GM12878 (cell line): ENCODE results near the gene WWOX. TPM values are rescaled to one million over a fixed set of nuclear protein-coding genes. Genes with fewer than 3 reads are reported as not detected.

Experiments
- ATAC-seq: fragments of 200-7000 bp; cut with Tn5 transposase; 3 replicates; pipeline ENCODE4 v1.9.1; 2020; ENCODE audit warnings: mild to moderate bottlenecking, moderate library complexity
- BruUV-seq: library from RNA; stranded (reverse); fragments of 400-500 nt; replicated peaks from 2 replicates; lab custom pipeline; 2021; lab: Mats Ljungman, UMichigan
- CTCF ChIA-PET: fragments of 300-600 bp; sonication (Branson Sonifier 250); formaldehyde crosslinking; extraction: SDS; loops from one replicate; lab custom pipeline; 2021; ENCODE audit warnings: inconsistent platforms; lab: Yijun Ruan, JAX
- POLR2A ChIA-PET: fragments of 350-600 bp; formaldehyde crosslinking; extraction: SDS; loops from one replicate; lab custom pipeline; 2021; ENCODE audit warnings: inconsistent platforms; lab: Charles Lee
- RAD21 ChIA-PET: fragments of 300-600 bp; sonication (Branson Sonifier 250); formaldehyde crosslinking; loops from one replicate; lab custom pipeline; 2023; ENCODE audit warnings: antibody characterized with exemption; ENCODE audit not compliant: unreplicated experiment; lab: Charles Lee
- SMC1A ChIA-PET: fragments of 300-600 bp; sonication (Branson Sonifier 250); formaldehyde crosslinking; loops from one replicate; lab custom pipeline; 2023; ENCODE audit not compliant: unreplicated experiment, uncharacterized antibody; lab: Charles Lee
- DNase-seq: peaks from one replicate; pipeline ENCODE4 v3.0.0-alpha.2; 2011; ENCODE audit warnings: low read depth, low spot score
- FAIRE-seq: peaks from 3 replicates; lab custom pipeline; 2011; peaks lifted over from hg19 to GRCh38; lab: Jason Lieb, UNC
- H2AFZ ChIP-seq: 2 replicates; pipeline ENCODE4 v1.6.0; 2011; ENCODE audit warnings: low read depth, low read length, control low read depth; ENCODE audit not compliant: control insufficient read depth
- H3K27ac ChIP-seq: 2 replicates; pipeline ENCODE4 v1.5.1; 2011; ENCODE audit warnings: control low read depth; ENCODE audit not compliant: control insufficient read depth, insufficient read depth
- H3K27me3 ChIP-seq, 2 experiments: replicated peaks in 1 of 2; 2 replicates each; pipeline versions ENCODE4 v1.6.0 to v1.6.1; 2011; ENCODE audit warnings: low read length in 1 of 2; ENCODE audit not compliant: control insufficient read depth in 2 of 2, insufficient read depth in 2 of 2
- H3K36me3 ChIP-seq, 2 experiments: 2 replicates each; pipeline ENCODE4 v1.5.1; 2011; ENCODE audit warnings: low read length in 1 of 2; ENCODE audit not compliant: control insufficient read depth in 2 of 2, insufficient read depth in 2 of 2
- H3K4me1 ChIP-seq: 2 replicates; pipeline ENCODE4 v1.6.1; 2011; ENCODE audit warnings: mild to moderate bottlenecking, low read length, moderate library complexity, mixed read lengths; ENCODE audit not compliant: control insufficient read depth, insufficient read depth
- H3K4me2 ChIP-seq: 2 replicates; pipeline ENCODE4 v1.6.0; 2011; ENCODE audit warnings: control low read depth; ENCODE audit not compliant: control insufficient read depth, insufficient read depth
- H3K4me3 ChIP-seq: fragments of 200-600 bp; sonication (generic); 2 replicates; pipeline ENCODE4 v1.5.1; 2016
- H3K79me2 ChIP-seq: 2 replicates; pipeline ENCODE4 v1.6.0; 2011; ENCODE audit warnings: low read length; ENCODE audit not compliant: control insufficient read depth, insufficient read depth
- H3K9ac ChIP-seq: 2 replicates; pipeline ENCODE4 v1.8.0; 2011; ENCODE audit warnings: low read length, control low read depth, mixed read lengths; ENCODE audit not compliant: control insufficient read depth, insufficient read depth
- H3K9me3 ChIP-seq: replicated peaks from 3 replicates; pipeline ENCODE4 v1.5.1; 2011; ENCODE audit warnings: mild to moderate bottlenecking, low read length; ENCODE audit not compliant: control insufficient read depth, insufficient read depth
- H4K20me1 ChIP-seq: 2 replicates; pipeline ENCODE4 v1.6.0; 2011; ENCODE audit not compliant: control insufficient read depth, insufficient read depth
- ATF7 ChIP-seq: fragments of 450-650 bp; IDR thresholded peaks from 2 replicates; pipeline ENCODE4 v1.6.1; 2016; ENCODE audit warnings: low read depth, mild to moderate bottlenecking
- LARP7 ChIP-seq: fragments of 450-650 bp; IDR thresholded peaks from 2 replicates; pipeline ENCODE4 v1.6.1; 2017; ENCODE audit warnings: mild to moderate bottlenecking
- PAX5 ChIP-seq: IDR thresholded peaks from 2 replicates; pipeline ENCODE4 v1.6.1; 2011; ENCODE audit warnings: low read depth, low read length, borderline replicate concordance
- SPI1 ChIP-seq: IDR thresholded peaks from 2 replicates; pipeline ENCODE4 v1.6.1; 2011; ENCODE audit warnings: low read depth, mild to moderate bottlenecking, low read length, moderate library complexity, borderline replicate concordance; ENCODE audit not compliant: insufficient read depth
- TCF12 ChIP-seq: IDR thresholded peaks from 2 replicates; pipeline ENCODE4 v1.6.1; 2011; ENCODE audit warnings: low read depth, mild to moderate bottlenecking, low read length
- ZBTB11 ChIP-seq: fragments of 450-650 bp; formaldehyde crosslinking; IDR thresholded peaks from 2 replicates; pipeline ENCODE4 v1.5.0; 2022; ENCODE audit warnings: mild to moderate bottlenecking, missing genetic modification characterization
- ZBTB33 ChIP-seq: fragments of 450-650 bp; IDR thresholded peaks from 2 replicates; pipeline ENCODE4 v1.6.1; 2017; ENCODE audit warnings: mild to moderate bottlenecking
- WGBS: methylation state at CpG from one replicate; pipeline ENCODE4 v1.1.6; 2016; ENCODE audit warnings: low lambda C conversion rate; ENCODE audit not compliant: insufficient replicate concordance, insufficient coverage; ENCODE audit errors: missing lambda C conversion rate; 5-methylcytosine and 5-hydroxymethylcytosine counted together
- in situ Hi-C: fragments of 300-500 bp; cut with MboI; formaldehyde crosslinking; loops from 9 replicates; pipeline ENCODE4 v1.14.3; 2018; ENCODE audit warnings: mixed read lengths
- intact Hi-C: fragments of 100-400 bp; cut with micrococcal nuclease; formaldehyde crosslinking; loops from one replicate; pipeline ENCODE4 v1.14.2; 2022; ENCODE audit not compliant: unreplicated experiment
- polyA plus RNA-seq, 11 experiments: library from polyadenylated mRNA; depleted of rRNA in 4 of 11; unstranded in 6 of 11; stranded (reverse) in 5 of 11; fragments of >200 nt; fragmentation: Nextera tagmentation in 4 of 11; fragmentation: Illumina TruSeq in 1 of 11; extraction: Ambion mirVana in 4 of 11; extraction: Trizol in 1 of 11; gene quantifications; 1 replicate in 1 of 11; 2 replicates in 10 of 11; pipeline versions ENCODE4 v1.2.1 to v1.2.3, GENCODE V29; 2011 to 2016; ENCODE audit warnings: inconsistent platforms in 2 of 11, missing spikeins in 2 of 11, low read depth in 1 of 11
- total RNA-seq, 4 experiments: library from RNA; depleted of rRNA in 3 of 4; stranded (reverse); fragments of >200 nt in 3 of 4; fragmentation: Illumina TruSeq in 1 of 4; extraction: Trizol in 1 of 4; gene quantifications; 2 replicates each; pipeline versions ENCODE4 v1.2.1 to v1.2.3, GENCODE V29; 2013 to 2021
- TF ChIP-seq, protein P1 (sequence below): IDR thresholded peaks from 2 replicates; pipeline ENCODE4 v1.6.1; 2012; ENCODE audit warnings: low read depth, low read length, improper control_type of control experiment
- TF ChIP-seq, protein P2 (sequence below): fragments of 450-650 bp; IDR thresholded peaks from 2 replicates; pipeline ENCODE4 v1.6.1; 2017; ENCODE audit warnings: mild to moderate bottlenecking, moderate library complexity

The WWOX gene
- total and polyA plus RNA-seq, 10 of the 15 experiments (the other 5 are each of a cell fraction or from before 2014, with no cell fraction given): 2.8 to 24.4 (median 17.8) TPM

DNA sequence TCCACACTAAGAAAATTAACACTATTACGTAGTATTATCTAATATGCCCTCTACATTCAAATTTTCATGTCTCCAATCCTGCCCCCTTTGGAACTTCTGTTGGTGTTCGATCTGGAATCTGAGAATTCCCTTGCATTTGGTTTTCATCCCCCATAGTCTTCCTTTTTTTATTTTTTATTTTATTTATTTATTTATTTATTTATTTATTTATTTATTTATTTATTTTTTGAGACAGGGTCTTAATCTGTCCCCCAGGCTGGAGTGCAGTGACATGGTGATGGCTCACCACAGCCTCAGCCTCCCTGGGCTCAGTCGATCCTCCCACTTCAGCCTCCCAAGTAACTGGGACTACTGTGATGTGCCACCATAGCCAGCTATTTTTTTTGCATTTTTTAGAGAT, 911.8 kb downstream of the WWOX start:
- intact Hi-C loops: no loop called here
- 52% methylated on average over 3 of the region's 3 CpGs for WGBS
- ChIA-PET RAD21 (no interaction called here), CTCF (no interaction called here), POLR2A (no interaction called here), SMC1A (no interaction called here)
- no peak overlapping the region for H3K4me3 ChIP-seq
- no peak for DNase-seq
- H3K9me3 ChIP-seq: no peaks in the 10 kb centered on the region; the same call in 2 of the 3 replicates
- no peak for TF ChIP-seq LARP7
- no peak for TF ChIP-seq SPI1
- no peak for TF ChIP-seq ATF7
- TF ChIP-seq, protein P1, sequence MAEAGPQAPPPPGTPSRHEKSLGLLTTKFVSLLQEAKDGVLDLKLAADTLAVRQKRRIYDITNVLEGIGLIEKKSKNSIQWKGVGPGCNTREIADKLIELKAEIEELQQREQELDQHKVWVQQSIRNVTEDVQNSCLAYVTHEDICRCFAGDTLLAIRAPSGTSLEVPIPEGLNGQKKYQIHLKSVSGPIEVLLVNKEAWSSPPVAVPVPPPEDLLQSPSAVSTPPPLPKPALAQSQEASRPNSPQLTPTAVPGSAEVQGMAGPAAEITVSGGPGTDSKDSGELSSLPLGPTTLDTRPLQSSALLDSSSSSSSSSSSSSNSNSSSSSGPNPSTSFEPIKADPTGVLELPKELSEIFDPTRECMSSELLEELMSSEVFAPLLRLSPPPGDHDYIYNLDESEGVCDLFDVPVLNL: no peak
- no peak for TF ChIP-seq ZBTB11
- TF ChIP-seq PAX5: no peak
- TF ChIP-seq ZBTB33: no peak
- TF ChIP-seq, protein P2, sequence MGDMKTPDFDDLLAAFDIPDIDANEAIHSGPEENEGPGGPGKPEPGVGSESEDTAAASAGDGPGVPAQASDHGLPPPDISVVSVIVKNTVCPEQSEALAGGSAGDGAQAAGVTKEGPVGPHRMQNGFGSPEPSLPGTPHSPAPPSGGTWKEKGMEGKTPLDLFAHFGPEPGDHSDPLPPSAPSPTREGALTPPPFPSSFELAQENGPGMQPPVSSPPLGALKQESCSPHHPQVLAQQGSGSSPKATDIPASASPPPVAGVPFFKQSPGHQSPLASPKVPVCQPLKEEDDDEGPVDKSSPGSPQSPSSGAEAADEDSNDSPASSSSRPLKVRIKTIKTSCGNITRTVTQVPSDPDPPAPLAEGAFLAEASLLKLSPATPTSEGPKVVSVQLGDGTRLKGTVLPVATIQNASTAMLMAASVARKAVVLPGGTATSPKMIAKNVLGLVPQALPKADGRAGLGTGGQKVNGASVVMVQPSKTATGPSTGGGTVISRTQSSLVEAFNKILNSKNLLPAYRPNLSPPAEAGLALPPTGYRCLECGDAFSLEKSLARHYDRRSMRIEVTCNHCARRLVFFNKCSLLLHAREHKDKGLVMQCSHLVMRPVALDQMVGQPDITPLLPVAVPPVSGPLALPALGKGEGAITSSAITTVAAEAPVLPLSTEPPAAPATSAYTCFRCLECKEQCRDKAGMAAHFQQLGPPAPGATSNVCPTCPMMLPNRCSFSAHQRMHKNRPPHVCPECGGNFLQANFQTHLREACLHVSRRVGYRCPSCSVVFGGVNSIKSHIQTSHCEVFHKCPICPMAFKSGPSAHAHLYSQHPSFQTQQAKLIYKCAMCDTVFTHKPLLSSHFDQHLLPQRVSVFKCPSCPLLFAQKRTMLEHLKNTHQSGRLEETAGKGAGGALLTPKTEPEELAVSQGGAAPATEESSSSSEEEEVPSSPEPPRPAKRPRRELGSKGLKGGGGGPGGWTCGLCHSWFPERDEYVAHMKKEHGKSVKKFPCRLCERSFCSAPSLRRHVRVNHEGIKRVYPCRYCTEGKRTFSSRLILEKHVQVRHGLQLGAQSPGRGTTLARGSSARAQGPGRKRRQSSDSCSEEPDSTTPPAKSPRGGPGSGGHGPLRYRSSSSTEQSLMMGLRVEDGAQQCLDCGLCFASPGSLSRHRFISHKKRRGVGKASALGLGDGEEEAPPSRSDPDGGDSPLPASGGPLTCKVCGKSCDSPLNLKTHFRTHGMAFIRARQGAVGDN: no peak
- no peak for TF ChIP-seq TCF12
- no peaks in the 10 kb centered on the region for H3K79me2 ChIP-seq
- no peaks in the 10 kb centered on the region; a peak in 1 of 4 replicates for H3K27me3 ChIP-seq
- no peak for FAIRE-seq
- in situ Hi-C loops: no loop called here
- peaks cover 6% of the 10 kb centered on the region for H3K4me1 ChIP-seq
- no TSS peak for BruUV-seq
- no peaks in the 10 kb centered on the region for H4K20me1 ChIP-seq
- H3K9ac ChIP-seq: no peak overlapping the region
- no peak for ATAC-seq
- no peak overlapping the region for H2AFZ ChIP-seq
- no peak overlapping the region for H3K4me2 ChIP-seq
- no peak overlapping the region for H3K27ac ChIP-seq
- no peaks in the 10 kb centered on the region for H3K36me3 ChIP-seq
